Activated CD8-positive, alpha-beta memory T cell treated with anti-CD3 and anti-CD28 coated beads, Interleukin-2, amount 10 ng/mL, durations not matched to agents 7 days and 5 days (primary cell): ENCODE data around the gene PPP1R1B. TPM values are rescaled to one million over a fixed set of nuclear protein-coding genes. Genes with fewer than 3 reads are reported as not detected.
A peak's percentile ranks its signal among the peaks of the same experiment; 100 is the strongest.
"Not testable (repeated sequence)": the region's sequence is repeated elsewhere in the genome, so short reads cannot be mapped to it uniquely, and the experiment has no call there.

Experiments
- ATAC-seq: fragments of 150-1000 bp; cut with Tn5 transposase; one replicate; pipeline ENCODE4 v1.10.0; 2021; ENCODE audit warnings: moderate library complexity
- CTCF ChIA-PET: fragments of 350-600 bp; sonication (Branson Sonifier 250); formaldehyde crosslinking; loops from one replicate; lab custom pipeline; 2021; ENCODE audit warnings: antibody characterized with exemption; lab: Charles Lee
- DNase-seq: peaks from one replicate; pipeline ENCODE4 v3.0.0-alpha.2; 2020
- H3K27ac Mint-ChIP-seq: one replicate; pipeline ENCODE4 v1.8.0; 2021; ENCODE audit warnings: mild to moderate bottlenecking, mixed read lengths
- H3K27me3 Mint-ChIP-seq: one replicate; pipeline ENCODE4 v1.8.0; 2021; ENCODE audit warnings: mixed read lengths
- H3K36me3 Mint-ChIP-seq: one replicate; pipeline ENCODE4 v1.8.0; 2021; ENCODE audit warnings: mild to moderate bottlenecking, mixed read lengths
- H3K4me1 Mint-ChIP-seq: one replicate; pipeline ENCODE4 v1.8.0; 2021; ENCODE audit warnings: mixed read lengths
- H3K4me3 Mint-ChIP-seq: one replicate; pipeline ENCODE4 v1.8.0; 2021; ENCODE audit warnings: mild to moderate bottlenecking, moderate library complexity, mixed read lengths
- H3K9me3 Mint-ChIP-seq: one replicate; pipeline ENCODE4 v1.8.0; 2022; ENCODE audit warnings: low read depth, mixed read lengths
- total RNA-seq, 2 experiments: library from RNA; stranded (reverse); gene quantifications; one replicate each; pipeline ENCODE4 v1.2.3, GENCODE V29; 2021

Gene PPP1R1B
- not detected for total RNA-seq

- CTCF ChIA-PET = interaction anchor here (1.0 to 17.8 kb wide), 6 partner anchors 8 to 127 kb away, joined by 3 to 307 read pairs (median 115); partner anchors contain the start of genes PNMT, STARD3 and TCAP
- no peak within 1 kb of the TSS for H3K4me3 Mint-ChIP-seq
- H3K27me3 Mint-ChIP-seq = peaks cover 38% of the 10 kb centered on the region
- no peak for DNase-seq
- no peaks in the 10 kb centered on the region for H3K9me3 Mint-ChIP-seq
- no peaks in the 10 kb centered on the region for H3K36me3 Mint-ChIP-seq
- H3K27ac Mint-ChIP-seq = no peak within 1 kb of the TSS
- H3K4me1 Mint-ChIP-seq = peaks cover 26% of the 10 kb centered on the region
- no peak for ATAC-seq
These were observed at the start of gene PPP1R1B for GRCh38 chr17:39626171-39627046. TSS of gene PPP1R1B (plus strand) at chr17:39626952. CDS start at chr17:39627393, 441 bp downstream.

GRCh38 chr17:39578272-39578671 is 48.5 kb upstream of the PPP1R1B start:
- H3K9me3 Mint-ChIP-seq = no peaks in the 10 kb centered on the region
- CTCF ChIA-PET = interaction anchor here (3.4 kb wide), 1 partner anchor 44 kb away, joined by 18 read pairs; no protein-coding TSS in a partner anchor
- peaks cover 12% of the 10 kb centered on the region for H3K27me3 Mint-ChIP-seq

DNA sequence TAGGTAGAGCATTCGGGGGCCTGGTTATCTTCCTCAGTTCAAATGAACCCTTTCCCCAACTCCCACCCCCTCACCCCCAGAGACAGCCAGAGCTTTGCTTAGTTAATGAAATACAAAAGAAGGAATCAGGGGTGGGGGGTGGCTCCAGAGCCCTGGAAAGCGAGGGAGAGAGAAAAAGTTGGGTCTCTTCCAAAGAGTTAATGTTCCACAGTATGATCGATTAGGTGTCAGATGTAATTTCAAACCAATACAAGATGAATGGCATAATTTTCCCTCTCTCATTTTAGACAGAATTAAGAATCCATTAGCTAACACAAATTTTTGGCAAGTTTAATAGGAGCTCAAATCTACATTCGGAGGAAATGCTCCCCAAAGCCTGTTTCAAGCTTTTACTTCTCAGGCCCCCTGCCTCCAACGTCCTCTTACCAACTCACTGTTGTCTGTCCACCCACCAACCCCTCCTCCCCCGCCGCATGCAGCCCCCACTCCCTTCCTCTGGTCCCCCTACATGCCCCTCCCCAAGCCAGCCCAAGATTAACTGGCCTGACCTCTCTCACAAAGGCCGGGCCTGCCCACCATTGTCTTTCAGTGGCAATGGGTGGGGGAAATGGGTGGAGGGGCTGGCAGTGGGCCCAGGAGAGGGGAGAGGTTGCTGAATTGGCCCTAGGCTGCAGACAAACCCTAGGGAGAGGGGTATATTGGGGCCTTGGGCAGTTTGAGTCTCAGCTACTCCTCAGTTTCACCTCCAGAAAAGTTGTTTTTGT is 47.3 kb upstream of the PPP1R1B start:
- DNase-seq = no peak
- Mint-ChIP-seq H3K9me3 (no peaks in the 10 kb centered on the region), H3K27ac (no peak overlapping the region), H3K27me3 (peaks cover 8% of the 10 kb centered on the region), H3K36me3 (no peaks in the 10 kb centered on the region), H3K4me3 (no peak overlapping the region), H3K4me1 (no peaks in the 10 kb centered on the region)
- ATAC-seq = no peak
- CTCF ChIA-PET = interaction anchor here (0.9 to 3.4 kb wide), 3 partner anchors 26 to 43 kb away, joined by 3 to 18 read pairs (median 6); no protein-coding TSS in a partner anchor

More at GRCh38 chr17:39578272-39578671, 48.5 kb upstream of the PPP1R1B start:
- DNase-seq = no peak
- H3K36me3 Mint-ChIP-seq = no peaks in the 10 kb centered on the region
- H3K4me1 Mint-ChIP-seq = peaks cover 3% of the 10 kb centered on the region
- ATAC-seq = no peak
- no peak overlapping the region for H3K4me3 Mint-ChIP-seq
- no peak overlapping the region for H3K27ac Mint-ChIP-seq

GRCh38 chr17:39580082-39580468 is 46.7 kb upstream of the PPP1R1B start:
- no peak overlapping the region for H3K27ac Mint-ChIP-seq

GRCh38 chr17:39581071-39581758 is 45.5 kb upstream of the PPP1R1B start:
- H3K4me1 Mint-ChIP-seq = no peaks in the 10 kb centered on the region
- no peaks in the 10 kb centered on the region for H3K36me3 Mint-ChIP-seq
- ATAC-seq (no peak), DNase-seq (no peak)
- no peaks in the 10 kb centered on the region for H3K9me3 Mint-ChIP-seq
- H3K27me3 Mint-ChIP-seq = no peaks in the 10 kb centered on the region
- no peak overlapping the region for H3K27ac Mint-ChIP-seq
- CTCF ChIA-PET = interaction anchor here (1.0 kb wide), 1 partner anchor 446 kb away, joined by 3 read pairs; no protein-coding TSS in a partner anchor
- H3K4me3 Mint-ChIP-seq = no peak overlapping the region

More at GRCh38 chr17:39580082-39580468, 46.7 kb upstream of the PPP1R1B start:
- no peak for ATAC-seq
- CTCF ChIA-PET = interaction anchor here (0.9 to 3.4 kb wide), 4 partner anchors 27 to 448 kb away, joined by 3 to 18 read pairs (median 4); no protein-coding TSS in a partner anchor
- no peaks in the 10 kb centered on the region for H3K4me1 Mint-ChIP-seq
- no peak overlapping the region for H3K4me3 Mint-ChIP-seq
- peaks cover 3% of the 10 kb centered on the region for H3K27me3 Mint-ChIP-seq
- no peaks in the 10 kb centered on the region for H3K9me3 Mint-ChIP-seq
- no peaks in the 10 kb centered on the region for H3K36me3 Mint-ChIP-seq
- no peak for DNase-seq

GRCh38 chr17:39581759-39582085 is 45.0 kb upstream of the PPP1R1B start:
- CTCF ChIA-PET = no interaction called here
- H3K4me3 Mint-ChIP-seq = no peak overlapping the region
- H3K36me3 Mint-ChIP-seq = no peaks in the 10 kb centered on the region
- H3K27ac Mint-ChIP-seq = no peak overlapping the region
- ATAC-seq (no peak), DNase-seq (no peak)
- no peaks in the 10 kb centered on the region for H3K4me1 Mint-ChIP-seq
- no peaks in the 10 kb centered on the region for H3K27me3 Mint-ChIP-seq
- H3K9me3 Mint-ChIP-seq = no peaks in the 10 kb centered on the region

- Mint-ChIP-seq H3K27ac (no peak overlapping the region), H3K36me3 (no peaks in the 10 kb centered on the region), H3K27me3 (no peaks in the 10 kb centered on the region), H3K9me3 (no peaks in the 10 kb centered on the region), H3K4me1 (no peaks in the 10 kb centered on the region), H3K4me3 (no peak overlapping the region)
- ATAC-seq = no peak
- no peak for DNase-seq
- CTCF ChIA-PET = interaction anchor here (1.1 to 1.3 kb wide), 2 partner anchors 39 to 41 kb away, joined by 3 to 6 read pairs; no protein-coding TSS in a partner anchor
These were observed 44.1 kb upstream of the PPP1R1B start for GRCh38 chr17:39582658-39583057.

DNA sequence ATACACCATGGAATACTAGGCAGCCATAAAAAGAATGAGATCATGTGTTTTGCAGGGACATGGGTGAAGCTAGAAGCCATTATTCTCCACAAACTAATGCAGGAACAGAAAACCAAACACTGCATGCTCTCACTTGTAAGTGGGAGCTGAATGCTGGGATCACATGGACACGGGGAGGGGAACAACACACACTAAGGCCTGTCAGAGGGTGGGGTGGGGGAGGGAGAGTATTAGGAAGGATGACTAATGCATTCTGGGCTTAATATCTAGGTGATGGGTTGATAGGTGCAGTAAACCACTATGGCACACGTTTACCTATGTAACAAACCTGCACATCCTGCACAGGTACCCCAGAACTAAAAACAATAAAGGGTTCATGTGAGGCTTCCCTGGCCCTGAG is 36.6 kb upstream of the PPP1R1B start:
- H3K9me3 Mint-ChIP-seq, H3K36me3 Mint-ChIP-seq, H3K4me3 Mint-ChIP-seq, DNase-seq, H3K4me1 Mint-ChIP-seq, ATAC-seq, H3K27ac Mint-ChIP-seq: not testable (repeated sequence)
- CTCF ChIA-PET = interaction anchor here (2.5 kb wide), 1 partner anchor 32 kb away, joined by 11 read pairs; no protein-coding TSS in a partner anchor
- H3K27me3 Mint-ChIP-seq = peaks cover 35% of the 10 kb centered on the region

- peaks cover 54% of the 10 kb centered on the region for H3K27me3 Mint-ChIP-seq
- ATAC-seq = no peak
- CTCF ChIA-PET = no interaction called here
- no peak overlapping the region for H3K27ac Mint-ChIP-seq
- DNase-seq = peak; percentile 57
- H3K9me3 Mint-ChIP-seq = no peaks in the 10 kb centered on the region
- H3K36me3 Mint-ChIP-seq = no peaks in the 10 kb centered on the region
- peaks cover 2% of the 10 kb centered on the region for H3K4me1 Mint-ChIP-seq
- no peak overlapping the region for H3K4me3 Mint-ChIP-seq
These were observed 34.5 kb upstream of the PPP1R1B start for GRCh38 chr17:39591958-39592954.

DNA sequence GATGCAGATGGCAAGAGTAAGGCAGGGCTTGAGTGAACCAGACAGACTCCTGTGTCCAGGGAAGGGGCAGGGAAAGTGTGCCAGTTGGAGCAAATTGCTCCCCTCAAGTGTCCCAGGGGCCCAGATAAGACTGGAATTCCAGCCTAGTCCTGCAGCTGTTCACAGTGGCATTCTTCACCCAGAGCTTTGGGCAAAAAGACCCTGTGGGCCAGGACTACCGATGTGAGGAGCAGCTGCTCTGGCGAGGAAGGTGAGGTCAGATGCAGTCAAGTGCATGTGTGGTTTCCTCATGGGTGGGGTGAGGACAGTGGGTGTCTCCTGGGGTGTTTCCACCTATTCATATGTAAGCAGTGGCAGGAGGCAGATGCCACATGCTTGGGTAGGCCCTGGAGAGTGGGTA is 33.4 kb upstream of the PPP1R1B start:
- H3K27ac Mint-ChIP-seq = no peak overlapping the region
- CTCF ChIA-PET = interaction anchor here (1.3 kb wide), 1 partner anchor 28 kb away, joined by 5 read pairs; no protein-coding TSS in a partner anchor
- H3K36me3 Mint-ChIP-seq = no peaks in the 10 kb centered on the region

GRCh38 chr17:39595294-39595693 is 31.5 kb upstream of the PPP1R1B start:
- Mint-ChIP-seq H3K27ac (no peak overlapping the region), H3K4me1 (peaks cover 7% of the 10 kb centered on the region), H3K4me3 (no peak overlapping the region), H3K27me3 (peaks cover 70% of the 10 kb centered on the region), H3K9me3 (no peaks in the 10 kb centered on the region), H3K36me3 (no peaks in the 10 kb centered on the region)
- DNase-seq = no peak
- no peak for ATAC-seq
- CTCF ChIA-PET = no interaction called here

More for the DNA sequence above, 33.4 kb upstream of the PPP1R1B start:
- Mint-ChIP-seq H3K9me3 (no peaks in the 10 kb centered on the region), H3K4me3 (no peak overlapping the region), H3K27me3 (peaks cover 63% of the 10 kb centered on the region), H3K4me1 (peaks cover 5% of the 10 kb centered on the region)
- no peak for ATAC-seq
- no peak for DNase-seq
